Measurements from ENCODE around the gene FBF1.
"Not testable (repeated sequence)": the region's sequence is repeated elsewhere in the genome, so short reads cannot be mapped to it uniquely, and the experiment has no call there.

Gene FBF1

GRCh38 chr17:75876938-75877751 lies 63.7 kb downstream of the FBF1 start:
- peak overlapping the region; percentile 42 for H3K4me3 ChIP-seq (ENCODE audit: low read depth, low read length)

- no peak overlapping the region for H3K4me3 ChIP-seq (ENCODE audit: low read depth, low read length)
Observed at GRCh38 chr17:75876190-75876937, 64.5 kb downstream of the FBF1 start.

GRCh38 chr17:75875940-75876189 lies 65.0 kb downstream of the FBF1 start:
- H3K4me3 ChIP-seq (ENCODE audit: low read depth, low read length): no peak overlapping the region

- H3K4me3 ChIP-seq (ENCODE audit: low read depth, low read length): no peak overlapping the region
Observed at GRCh38 chr17:75875182-75875939, 65.5 kb downstream of the FBF1 start.

DNA sequence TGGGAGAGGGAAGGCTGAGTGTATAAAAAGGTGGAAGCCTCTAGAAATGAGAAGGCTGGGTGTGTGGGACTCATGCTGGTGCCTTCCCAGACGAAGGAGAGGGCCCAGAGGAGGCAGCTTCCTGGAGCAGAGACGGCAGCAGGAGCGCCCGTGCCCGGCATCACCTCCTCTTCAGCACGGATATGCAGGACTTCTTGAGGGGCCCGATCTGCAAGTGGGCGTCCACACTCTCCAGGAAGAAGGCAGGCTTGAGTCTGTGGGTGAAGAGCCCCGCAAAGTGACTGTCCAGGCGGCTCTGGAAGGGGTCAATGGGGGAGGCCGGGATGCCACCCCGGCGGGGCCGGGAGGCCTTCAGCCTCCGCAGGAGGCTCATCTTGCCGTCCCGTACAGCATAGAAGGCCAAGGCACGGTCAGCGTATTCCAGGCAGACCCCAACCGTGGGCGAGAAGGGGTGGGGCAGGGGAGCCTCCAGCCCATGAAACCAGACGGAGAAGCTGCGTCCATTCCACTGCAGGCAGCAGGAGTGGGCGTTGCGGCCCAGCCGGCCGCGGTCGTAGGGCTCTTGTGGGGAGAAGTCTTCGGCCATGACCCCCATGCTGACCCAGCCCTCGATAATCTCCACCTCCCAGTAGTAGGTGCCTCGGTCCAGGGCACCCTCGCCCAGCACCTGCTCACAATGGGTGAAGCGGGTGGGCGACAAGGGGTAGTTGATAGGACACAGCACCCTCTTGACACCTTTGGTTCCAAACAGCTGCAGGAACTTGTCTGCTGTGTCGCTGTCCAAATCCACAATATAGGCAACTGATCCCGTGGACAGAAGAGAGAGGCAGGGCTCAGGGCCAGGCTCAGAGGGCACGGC lies 66.3 kb downstream of the FBF1 start:
- H3K4me3 ChIP-seq (ENCODE audit: low read depth, low read length): no peak overlapping the region

- H3K4me3 ChIP-seq (ENCODE audit: low read depth, low read length): no peak overlapping the region
Observed at GRCh38 chr17:75873587-75874322, 67.1 kb downstream of the FBF1 start.

GRCh38 chr17:75872434-75873351 lies 68.1 kb downstream of the FBF1 start:
- no peak overlapping the region for H3K4me3 ChIP-seq (ENCODE audit: low read depth, low read length)

GRCh38 chr17:75870228-75870627 lies 70.6 kb downstream of the FBF1 start:
- not testable (repeated sequence) for H3K4me3 ChIP-seq (ENCODE audit: low read depth, low read length)

DNA sequence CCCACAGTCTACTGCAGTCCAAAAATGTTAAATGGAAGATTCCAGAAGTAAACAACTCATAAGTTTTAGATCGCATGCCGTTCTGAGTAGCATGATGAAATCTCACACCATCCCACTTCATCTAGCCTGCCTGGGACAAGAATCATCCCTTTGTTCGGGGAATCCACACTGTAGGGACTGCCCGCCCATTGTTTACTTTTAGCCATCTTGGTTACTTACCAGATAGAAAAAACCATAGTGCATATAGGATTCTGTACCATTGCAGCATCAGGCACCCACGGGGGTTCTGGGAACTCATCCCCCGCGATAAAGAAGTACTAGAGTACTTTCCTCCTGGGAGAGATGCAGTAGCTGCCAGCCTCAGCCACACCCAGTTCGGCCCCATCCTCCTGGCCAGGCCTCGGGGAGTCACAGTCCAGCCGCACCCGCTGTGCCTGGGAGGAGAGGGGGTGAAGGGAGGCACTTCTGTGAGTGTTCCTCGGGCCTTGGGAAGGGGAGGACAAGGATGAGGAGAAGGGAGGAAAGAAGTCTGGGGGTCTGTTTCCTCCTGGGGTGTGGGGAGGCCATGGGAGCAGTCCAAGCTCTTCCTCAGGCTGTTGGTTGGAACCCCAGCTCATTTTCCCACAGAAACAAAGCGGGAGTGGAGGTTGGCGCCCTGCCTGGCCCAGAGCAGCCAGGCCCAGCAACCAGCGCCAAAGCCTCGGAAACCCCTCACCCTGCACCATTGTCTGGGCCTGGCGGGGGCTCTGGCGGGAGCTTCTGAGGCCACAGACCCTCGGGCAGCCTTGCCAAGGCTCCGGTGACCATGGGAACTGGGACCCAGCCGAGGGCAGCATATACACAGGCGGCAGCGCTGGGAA lies 71.3 kb downstream of the FBF1 start:
- H3K4me3 ChIP-seq (ENCODE audit: low read depth, low read length): no peak overlapping the region

- not testable (repeated sequence) for H3K4me3 ChIP-seq (ENCODE audit: low read depth, low read length)
Observed at GRCh38 chr17:75868730-75869281, 72.0 kb downstream of the FBF1 start.

- H3K4me3 ChIP-seq (ENCODE audit: low read depth, low read length): not testable (repeated sequence)
Observed at GRCh38 chr17:75865404-75866188, 75.2 kb downstream of the FBF1 start.

DNA sequence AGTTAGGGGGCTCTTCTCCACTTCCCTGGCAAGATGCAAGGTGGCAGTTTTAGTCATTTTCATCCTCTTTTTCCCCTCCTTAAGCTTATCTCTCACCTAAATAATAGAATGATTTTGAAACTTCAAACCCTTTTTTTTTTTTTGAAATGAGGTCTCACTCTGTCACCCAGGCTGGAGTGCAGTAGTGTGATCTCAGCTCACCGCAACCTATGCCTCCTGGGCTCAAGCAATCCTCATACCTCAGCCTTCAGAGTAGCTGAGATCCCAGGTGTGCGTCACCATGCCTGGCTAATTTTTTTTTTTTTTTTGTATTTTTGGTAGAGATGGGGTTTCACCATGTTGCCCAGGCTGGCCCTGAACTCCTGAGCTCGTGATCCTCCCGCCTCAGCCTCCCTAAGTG lies 76.0 kb downstream of the FBF1 start:
- H3K4me3 ChIP-seq (ENCODE audit: low read depth, low read length): not testable (repeated sequence)

- H3K4me3 ChIP-seq (ENCODE audit: low read depth, low read length): no peak overlapping the region
Observed at GRCh38 chr17:75864448-75864871, 76.4 kb downstream of the FBF1 start.

- no peak overlapping the region for H3K4me3 ChIP-seq (ENCODE audit: low read depth, low read length)
Observed at GRCh38 chr17:75861927-75862317, 78.9 kb downstream of the FBF1 start.
